Cardiac muscle cell (in vitro differentiated cells and primary cell): ENCODE data around the gene FBXO36. TPM values are rescaled to one million over a fixed set of nuclear protein-coding genes. Genes with fewer than 3 reads are reported as not detected.

Experiments
- DNase-seq, 2 donors: peaks; one replicate each; pipeline versions ENCODE4 v3.0.0 to v3.0.0-alpha.2; 2010 to 2017; ENCODE audit warnings: low read depth in 1 of 2, low spot score in 1 of 2
- H3K27ac ChIP-seq: fragments of 200-600 bp; sonication (generic); 2 replicates; pipeline ENCODE4 v1.5.1; 2016
- H3K27me3 ChIP-seq: fragments of 200-600 bp; sonication (generic); 2 replicates; pipeline ENCODE4 v1.6.0; 2016; ENCODE audit warnings: control low read depth
- H3K36me3 ChIP-seq: fragments of 200-600 bp; sonication (generic); 2 replicates; pipeline ENCODE4 v1.5.1; 2016; ENCODE audit warnings: control low read depth
- H3K4me1 ChIP-seq: fragments of 200-600 bp; sonication (generic); 2 replicates; pipeline ENCODE4 v1.8.1; 2017; ENCODE audit warnings: low read depth, mild to moderate bottlenecking, mixed run types
- H3K4me3 ChIP-seq: fragments of 200-600 bp; sonication (generic); 2 replicates; pipeline ENCODE4 v1.5.1; 2016; ENCODE audit warnings: mild to moderate bottlenecking
- H3K9me3 ChIP-seq: fragments of 200-600 bp; sonication (generic); 2 replicates; pipeline ENCODE4 v1.5.1; 2017; ENCODE audit warnings: low read depth, mild to moderate bottlenecking, control low read depth
- polyA plus RNA-seq: library from polyadenylated mRNA; unstranded; fragments of >200 nt; fragmentation: Nextera tagmentation; extraction: Ambion mirVana; gene quantifications from 2 replicates; pipeline ENCODE4 v1.2.1, GENCODE V29; 2016
- total RNA-seq: library from RNA; depleted of rRNA; stranded (reverse); fragments of >200 nt; gene quantifications from 2 replicates; pipeline ENCODE4 v1.2.3, GENCODE V29; 2016
- TF ChIP-seq, protein P1 (sequence below): IDR thresholded peaks from 2 replicates; pipeline ENCODE4 v1.5.1; 2012; ENCODE audit warnings: low read depth, mild to moderate bottlenecking, low read length

The FBXO36 gene
- total and polyA plus RNA-seq, 2 experiments from 2014 or later: 4.8 to 5.7 TPM

DNA sequence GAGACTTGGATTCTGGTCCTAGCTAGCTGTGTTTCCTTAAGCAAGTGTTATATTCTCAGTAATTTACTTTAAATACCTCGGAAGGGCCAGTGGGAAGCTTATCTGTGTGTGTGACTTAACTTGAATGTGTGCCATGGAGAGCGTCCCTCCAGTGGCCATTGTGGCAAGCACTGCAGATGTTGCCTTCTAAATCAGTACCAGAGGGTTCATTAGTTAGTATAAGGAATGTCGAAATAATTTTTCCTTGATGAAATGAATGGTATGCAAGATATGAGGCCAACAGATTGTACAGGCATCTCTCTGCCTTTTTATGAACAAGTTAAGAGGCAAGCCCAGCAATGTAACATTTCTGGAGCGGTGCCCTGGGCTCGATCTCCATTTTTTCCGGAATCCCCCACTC, 52.0 kb downstream of the FBXO36 start:
- peak; percentile 5 to 96 for DNase-seq

GRCh38 chr2:229980431-229981184, 58.3 kb downstream of the FBXO36 start:
- no peaks in the 10 kb centered on the region for H3K9me3 ChIP-seq
- TF ChIP-seq, protein P1, sequence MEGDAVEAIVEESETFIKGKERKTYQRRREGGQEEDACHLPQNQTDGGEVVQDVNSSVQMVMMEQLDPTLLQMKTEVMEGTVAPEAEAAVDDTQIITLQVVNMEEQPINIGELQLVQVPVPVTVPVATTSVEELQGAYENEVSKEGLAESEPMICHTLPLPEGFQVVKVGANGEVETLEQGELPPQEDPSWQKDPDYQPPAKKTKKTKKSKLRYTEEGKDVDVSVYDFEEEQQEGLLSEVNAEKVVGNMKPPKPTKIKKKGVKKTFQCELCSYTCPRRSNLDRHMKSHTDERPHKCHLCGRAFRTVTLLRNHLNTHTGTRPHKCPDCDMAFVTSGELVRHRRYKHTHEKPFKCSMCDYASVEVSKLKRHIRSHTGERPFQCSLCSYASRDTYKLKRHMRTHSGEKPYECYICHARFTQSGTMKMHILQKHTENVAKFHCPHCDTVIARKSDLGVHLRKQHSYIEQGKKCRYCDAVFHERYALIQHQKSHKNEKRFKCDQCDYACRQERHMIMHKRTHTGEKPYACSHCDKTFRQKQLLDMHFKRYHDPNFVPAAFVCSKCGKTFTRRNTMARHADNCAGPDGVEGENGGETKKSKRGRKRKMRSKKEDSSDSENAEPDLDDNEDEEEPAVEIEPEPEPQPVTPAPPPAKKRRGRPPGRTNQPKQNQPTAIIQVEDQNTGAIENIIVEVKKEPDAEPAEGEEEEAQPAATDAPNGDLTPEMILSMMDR: no peak
- H3K27ac ChIP-seq: peak overlapping the region; percentile 42
- peaks cover 6% of the 10 kb centered on the region for H3K4me1 ChIP-seq
- no peaks in the 10 kb centered on the region for H3K36me3 ChIP-seq
- H3K27me3 ChIP-seq: no peaks in the 10 kb centered on the region
- peak; percentile 49 to 87 for DNase-seq
- H3K4me3 ChIP-seq: no peak overlapping the region

More for the DNA sequence above, 52.0 kb downstream of the FBXO36 start:
- no peaks in the 10 kb centered on the region for H3K4me1 ChIP-seq
- no peak overlapping the region for H3K4me3 ChIP-seq
- TF ChIP-seq, protein P1: peak; percentile 38
- no peak overlapping the region for H3K27ac ChIP-seq
- H3K27me3 ChIP-seq: no peaks in the 10 kb centered on the region
- H3K36me3 ChIP-seq: no peaks in the 10 kb centered on the region
- no peaks in the 10 kb centered on the region for H3K9me3 ChIP-seq

GRCh38 chr2:229993236-229993635, 70.9 kb downstream of the FBXO36 start:
- TF ChIP-seq, protein P1: no peak
- Histone ChIP-seq H3K27me3 (no peaks in the 10 kb centered on the region), H3K27ac (no peak overlapping the region), H3K4me1 (no peaks in the 10 kb centered on the region), H3K9me3 (no peaks in the 10 kb centered on the region), H3K4me3 (no peak overlapping the region), H3K36me3 (no peaks in the 10 kb centered on the region)
- peak in 1 of 2 donors; percentile 29 for DNase-seq

GRCh38 chr2:229996320-229996719, 74.0 kb downstream of the FBXO36 start:
- H3K4me1 ChIP-seq: no peaks in the 10 kb centered on the region
- no peak overlapping the region for H3K27ac ChIP-seq
- no peaks in the 10 kb centered on the region for H3K36me3 ChIP-seq
- TF ChIP-seq, protein P1: no peak
- H3K4me3 ChIP-seq: no peak overlapping the region
- no peaks in the 10 kb centered on the region for H3K9me3 ChIP-seq
- no peaks in the 10 kb centered on the region for H3K27me3 ChIP-seq
- DNase-seq: no peak

GRCh38 chr2:229997565-229997964, 75.3 kb downstream of the FBXO36 start:
- H3K9me3 ChIP-seq: no peaks in the 10 kb centered on the region
- TF ChIP-seq, protein P1: no peak
- H3K4me1 ChIP-seq: no peaks in the 10 kb centered on the region
- no peak overlapping the region for H3K27ac ChIP-seq
- H3K27me3 ChIP-seq: no peaks in the 10 kb centered on the region
- H3K36me3 ChIP-seq: no peaks in the 10 kb centered on the region
- no peak overlapping the region for H3K4me3 ChIP-seq
- no peak for DNase-seq
